Measurements from ENCODE around the gene SEPSECS.
A peak's percentile ranks its signal among the peaks of the same experiment; 100 is the strongest.
"Not testable (repeated sequence)": the region's sequence is repeated elsewhere in the genome, so short reads cannot be mapped to it uniquely, and the experiment has no call there.

Gene SEPSECS

GRCh38 chr4:25096251-25096980, 63.8 kb downstream of the SEPSECS start:
- Mint-ChIP-seq H3K27ac (no peak overlapping the region), H3K9me3 (peaks cover 14 to 21% of the 10 kb centered on the region in 2 donors), H3K36me3 (peaks cover 0 to 13% of the 10 kb centered on the region in 2 donors)

GRCh38 chr4:25095837-25096236, 64.4 kb downstream of the SEPSECS start:
- Mint-ChIP-seq H3K36me3 (peaks cover 0 to 13% of the 10 kb centered on the region in 2 donors), H3K27ac (no peak overlapping the region), H3K4me3 (no peak overlapping the region), H3K27me3 (peaks cover 19 to 23% of the 10 kb centered on the region in 2 donors), H3K9me3 (peaks cover 12 to 17% of the 10 kb centered on the region in 2 donors), H3K4me1 (no peaks in the 10 kb centered on the region)
- no peak for ATAC-seq (replicated peaks)
- DNase-seq, result no peak

More at GRCh38 chr4:25096251-25096980, 63.8 kb downstream of the SEPSECS start:
- Mint-ChIP-seq H3K27me3 (peaks cover 15 to 20% of the 10 kb centered on the region in 2 donors), H3K4me3 (no peak overlapping the region), H3K4me1 (no peaks in the 10 kb centered on the region)
- ATAC-seq (replicated peaks), result no peak
- no peak for DNase-seq

- peaks cover 0 to 13% of the 10 kb centered on the region in 2 donors for H3K36me3 Mint-ChIP-seq
- H3K4me3 Mint-ChIP-seq, result no peak overlapping the region
- DNase-seq, result no peak
- H3K27ac Mint-ChIP-seq, result no peak overlapping the region
- H3K27me3 Mint-ChIP-seq, result peaks cover 46 to 47% of the 10 kb centered on the region in 2 donors
- H3K9me3 Mint-ChIP-seq, result peaks cover 10 to 17% of the 10 kb centered on the region in 2 donors
- no peak for ATAC-seq (replicated peaks)
- H3K4me1 Mint-ChIP-seq, result peaks cover 3 to 14% of the 10 kb centered on the region in 2 donors
Measured at GRCh38 chr4:25092139-25092538, 68.1 kb downstream of the SEPSECS start.

- Mint-ChIP-seq H3K27me3 (peaks cover 53 to 56% of the 10 kb centered on the region in 2 donors), H3K9me3 (peaks cover 10 to 17% of the 10 kb centered on the region in 2 donors), H3K4me1 (peaks cover 3 to 14% of the 10 kb centered on the region in 2 donors), H3K27ac (no peak overlapping the region), H3K4me3 (no peak overlapping the region), H3K36me3 (peaks cover 0 to 13% of the 10 kb centered on the region in 2 donors)
- DNase-seq, result no peak
- no peak for ATAC-seq (replicated peaks)
Measured at GRCh38 chr4:25090516-25090915, 69.7 kb downstream of the SEPSECS start.

- ATAC-seq (replicated peaks) (no peak), DNase-seq (no peak)
- Mint-ChIP-seq H3K4me3 (peak overlapping the region; percentile 7 to 66), H3K27me3 (peaks cover 56 to 57% of the 10 kb centered on the region in 2 donors), H3K4me1 (peaks cover 3 to 14% of the 10 kb centered on the region in 2 donors), H3K36me3 (peaks cover 0 to 11% of the 10 kb centered on the region in 2 donors), H3K9me3 (peaks cover 10 to 13% of the 10 kb centered on the region in 2 donors), H3K27ac (no peak overlapping the region)
Measured at GRCh38 chr4:25089051-25089763, 71.0 kb downstream of the SEPSECS start.

- ATAC-seq (replicated peaks) (peak; percentile 80 to 89), DNase-seq (peak; percentile 7)
- Mint-ChIP-seq H3K9me3 (peaks cover 3 to 4% of the 10 kb centered on the region in 2 donors), H3K36me3 (peaks cover 0 to 2% of the 10 kb centered on the region in 2 donors), H3K27me3 (peaks cover 56 to 59% of the 10 kb centered on the region in 2 donors), H3K4me3 (peak overlapping the region; percentile 36 to 66), H3K27ac (peak overlapping the region; percentile 2), H3K4me1 (peaks cover 3 to 14% of the 10 kb centered on the region in 2 donors)
Measured at GRCh38 chr4:25088093-25088952, 71.9 kb downstream of the SEPSECS start.

GRCh38 chr4:25085671-25086070, 74.6 kb downstream of the SEPSECS start:
- no peak overlapping the region for H3K4me3 Mint-ChIP-seq
- peaks cover 3 to 14% of the 10 kb centered on the region in 2 donors for H3K4me1 Mint-ChIP-seq
- no peaks in the 10 kb centered on the region for H3K36me3 Mint-ChIP-seq
- DNase-seq, result no peak
- H3K27ac Mint-ChIP-seq, result no peak overlapping the region
- peaks cover 45 to 60% of the 10 kb centered on the region in 2 donors for H3K27me3 Mint-ChIP-seq
- H3K9me3 Mint-ChIP-seq, result no peaks in the 10 kb centered on the region
- no peak for ATAC-seq (replicated peaks)

GRCh38 chr4:25083441-25083840, 76.8 kb downstream of the SEPSECS start:
- not testable (repeated sequence) for DNase-seq; ATAC-seq (replicated peaks); H3K36me3 Mint-ChIP-seq; H3K4me1 Mint-ChIP-seq; H3K9me3 Mint-ChIP-seq; H3K4me3 Mint-ChIP-seq; H3K27ac Mint-ChIP-seq
- peaks cover 34 to 47% of the 10 kb centered on the region in 2 donors for H3K27me3 Mint-ChIP-seq

GRCh38 chr4:25081866-25082471, 78.3 kb downstream of the SEPSECS start:
- Mint-ChIP-seq H3K9me3 (peaks cover 0 to 4% of the 10 kb centered on the region in 2 donors), H3K4me1 (no peaks in the 10 kb centered on the region), H3K27me3 (peaks cover 29 to 46% of the 10 kb centered on the region in 2 donors), H3K36me3 (peaks cover 0 to 2% of the 10 kb centered on the region in 2 donors), H3K27ac (no peak overlapping the region), H3K4me3 (no peak overlapping the region)
- ATAC-seq (replicated peaks) (no peak), DNase-seq (no peak)

- Mint-ChIP-seq H3K4me3 (no peak overlapping the region), H3K9me3 (peaks cover 0 to 4% of the 10 kb centered on the region in 2 donors), H3K36me3 (peaks cover 0 to 3% of the 10 kb centered on the region in 2 donors), H3K4me1 (no peaks in the 10 kb centered on the region), H3K27ac (no peak overlapping the region), H3K27me3 (peaks cover 28 to 38% of the 10 kb centered on the region in 2 donors)
- ATAC-seq (replicated peaks), result no peak
- DNase-seq, result no peak
Measured at GRCh38 chr4:25080571-25080970, 79.7 kb downstream of the SEPSECS start.

GRCh38 chr4:25078523-25078922, 81.7 kb downstream of the SEPSECS start:
- Mint-ChIP-seq H3K9me3 (peaks cover 0 to 6% of the 10 kb centered on the region in 2 donors), H3K36me3 (peaks cover 0 to 3% of the 10 kb centered on the region in 2 donors), H3K4me3 (no peak overlapping the region), H3K4me1 (no peaks in the 10 kb centered on the region), H3K27ac (no peak overlapping the region), H3K27me3 (peaks cover 26 to 32% of the 10 kb centered on the region in 2 donors)
- ATAC-seq (replicated peaks), result no peak
- DNase-seq, result no peak

GRCh38 chr4:25076625-25077398, 83.4 kb downstream of the SEPSECS start:
- no peak overlapping the region for H3K27ac Mint-ChIP-seq
- DNase-seq (no peak), ATAC-seq (replicated peaks) (no peak)
- peaks cover 0 to 14% of the 10 kb centered on the region in 2 donors for H3K9me3 Mint-ChIP-seq
- H3K4me1 Mint-ChIP-seq, result no peaks in the 10 kb centered on the region
- H3K4me3 Mint-ChIP-seq, result no peak overlapping the region
- peaks cover 0 to 3% of the 10 kb centered on the region in 2 donors for H3K36me3 Mint-ChIP-seq
- H3K27me3 Mint-ChIP-seq, result peaks cover 22% of the 10 kb centered on the region in 2 donors

GRCh38 chr4:25075851-25076250, 84.4 kb downstream of the SEPSECS start:
- Mint-ChIP-seq H3K9me3 (peaks cover 0 to 14% of the 10 kb centered on the region in 2 donors), H3K27me3 (peaks cover 24 to 28% of the 10 kb centered on the region in 2 donors), H3K27ac (no peak overlapping the region), H3K4me1 (no peaks in the 10 kb centered on the region), H3K36me3 (peaks cover 0 to 3% of the 10 kb centered on the region in 2 donors), H3K4me3 (no peak overlapping the region)
- DNase-seq, result no peak
- ATAC-seq (replicated peaks), result no peak
